ENCODE results near the gene MPP4.

MPP4 gene

DNA sequence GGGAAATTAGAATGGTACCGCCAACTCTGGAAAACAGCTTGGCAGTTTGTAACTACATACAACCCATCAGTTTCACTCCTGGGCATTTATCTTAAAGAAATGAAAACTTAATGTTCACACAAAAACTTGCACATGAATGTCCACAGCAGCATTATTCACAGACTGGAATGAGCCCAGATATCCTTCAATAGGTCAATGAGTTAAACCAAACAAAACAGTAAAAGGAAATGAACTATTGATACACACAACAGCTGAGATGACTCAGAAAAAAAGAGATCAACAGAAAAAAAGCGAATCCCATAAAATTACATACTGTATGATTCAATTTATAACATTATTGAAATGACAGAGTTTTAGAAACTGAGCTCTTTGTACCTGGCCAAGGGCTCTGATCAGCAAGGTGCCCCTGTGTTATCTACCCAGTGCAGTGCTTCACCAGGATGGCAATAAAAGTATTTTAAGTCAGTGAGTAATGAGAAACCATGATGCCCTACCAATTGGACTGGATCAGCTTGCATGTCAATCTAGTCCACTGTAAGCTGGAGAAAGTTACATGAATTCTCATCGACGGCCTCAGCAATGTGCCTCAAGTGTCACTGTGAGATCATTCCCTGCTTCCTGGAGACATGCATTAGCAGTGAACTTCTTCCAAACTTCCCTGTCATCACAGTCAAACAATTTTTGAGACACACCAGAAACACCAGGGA, 77.0 kb downstream of the MPP4 start:
- no peak for DNase-seq

DNA sequence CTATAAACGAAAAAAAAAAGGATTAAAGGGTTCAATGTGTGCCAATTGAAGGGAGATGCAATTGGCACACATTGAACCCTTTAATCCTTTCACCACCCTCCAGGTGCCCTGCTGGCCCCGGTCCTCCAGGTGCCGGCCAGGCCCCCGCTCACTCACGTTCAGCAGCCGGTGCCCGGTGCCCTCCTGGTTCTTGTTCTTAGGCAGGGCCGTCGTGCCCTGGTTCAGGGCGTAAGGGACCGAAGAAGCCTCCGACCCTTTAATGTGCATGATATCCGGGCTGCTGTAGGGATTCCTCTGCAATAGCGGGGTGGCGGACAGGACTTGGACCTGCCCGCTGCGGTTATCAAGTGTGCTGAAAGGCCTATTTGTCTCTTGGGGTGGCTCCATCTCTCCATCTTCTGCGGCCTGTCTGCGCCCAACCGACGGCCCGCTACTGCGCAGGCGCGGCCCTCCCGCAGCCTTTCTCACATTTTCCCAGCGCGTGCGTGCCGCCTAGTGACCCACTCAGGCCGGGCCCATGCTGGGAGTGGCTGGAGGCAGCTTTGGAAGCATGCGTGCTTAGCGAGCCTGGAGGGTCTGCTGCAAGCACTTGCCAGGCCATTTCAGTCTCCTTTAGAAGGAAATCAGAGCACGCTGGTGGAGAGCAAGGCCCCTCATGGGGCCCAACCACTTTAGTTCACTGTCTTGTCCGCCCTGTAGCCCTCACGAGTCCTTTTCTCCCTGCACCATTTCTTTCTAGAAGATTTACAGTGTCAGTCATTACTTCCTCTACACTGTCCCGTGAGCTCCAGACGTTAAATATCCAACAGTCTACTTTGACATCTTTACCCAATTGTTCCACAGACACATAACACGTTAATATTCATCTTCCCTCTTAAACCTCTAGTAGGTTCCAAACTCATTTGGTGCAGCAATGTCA, 79.4 kb downstream of the MPP4 start:
- DNase-seq = peak in 1 of 2 donors; percentile 28

GRCh38 chr2:201608021-201608420, 90.4 kb downstream of the MPP4 start:
- DNase-seq = no peak

DNA sequence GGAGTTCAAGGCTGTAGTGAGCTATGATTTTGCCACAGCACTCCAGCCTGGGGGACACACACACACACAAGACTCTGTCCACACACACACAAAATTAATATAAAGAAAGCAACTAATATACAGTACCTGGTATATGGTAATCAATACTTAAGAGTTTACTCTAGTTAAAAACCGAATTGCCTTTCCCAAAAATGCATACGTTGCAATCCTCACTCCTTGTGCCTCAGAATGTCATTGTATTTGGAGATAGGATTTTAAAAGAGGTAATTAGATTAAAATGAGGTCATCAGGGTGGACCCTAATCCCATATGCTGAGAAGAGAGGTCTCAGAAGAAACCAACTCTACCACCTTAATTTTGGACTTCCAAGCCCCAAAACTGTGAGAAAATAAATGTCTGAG, 90.9 kb downstream of the MPP4 start:
- no peak for DNase-seq

DNA sequence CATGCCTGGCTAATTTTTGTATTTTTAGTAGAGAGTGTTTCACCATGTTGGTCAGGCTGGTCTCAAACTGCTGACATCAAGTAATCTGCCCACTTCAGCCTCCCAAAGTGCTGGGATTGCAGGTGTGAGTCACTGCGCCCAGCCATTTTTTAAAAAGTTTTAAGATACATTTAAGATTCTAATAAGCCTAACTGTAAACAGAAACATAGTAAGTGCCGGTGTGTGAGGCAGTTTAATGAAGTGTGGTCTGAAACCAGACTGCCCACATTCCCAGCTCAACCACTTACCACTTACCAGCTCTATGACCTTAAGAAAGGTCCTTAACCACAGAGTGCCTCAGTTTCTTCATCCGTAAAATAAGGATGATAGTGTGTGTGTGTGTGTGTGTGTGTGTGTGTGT, 97.5 kb downstream of the MPP4 start:
- DNase-seq = no peak

- no peak for DNase-seq
Measured at GRCh38 chr2:201597397-201597796, 101.0 kb downstream of the MPP4 start.
